H9 (cell line): ENCODE measurements around the gene ECE2. TPM values are rescaled to one million over a fixed set of nuclear protein-coding genes. Genes with fewer than 3 reads are reported as not detected.

Source experiments
- DNase-seq: peaks from one replicate; pipeline ENCODE4 v3.0.0-alpha.2; 2017
- H2AFZ ChIP-seq: one replicate; pipeline ENCODE4 v1.6.1; 2013; ENCODE audit warnings: mild to moderate bottlenecking, low read length, control low read depth, moderate library complexity
- H2AK5ac ChIP-seq: 2 replicates; pipeline ENCODE4 v1.6.1; 2013; ENCODE audit warnings: low read length, control low read depth, mixed read lengths; ENCODE audit not compliant: insufficient read length
- H2BK120ac ChIP-seq: one replicate; pipeline ENCODE4 v1.6.1; 2013; ENCODE audit warnings: low read depth, mild to moderate bottlenecking, low read length, control low read depth, inconsistent platforms; ENCODE audit not compliant: poor library complexity, severe bottlenecking
- H2BK12ac ChIP-seq: 2 replicates; pipeline ENCODE4 v1.6.1; 2013; ENCODE audit warnings: low read length, control low read depth, mixed read lengths, low read depth; ENCODE audit not compliant: insufficient read length
- H2BK15ac ChIP-seq: 2 replicates; pipeline ENCODE4 v1.6.1; 2013; ENCODE audit warnings: low read depth, low read length, control low read depth
- H2BK20ac ChIP-seq: one replicate; pipeline ENCODE4 v1.6.1; 2013; ENCODE audit warnings: low read depth, mild to moderate bottlenecking, low read length, control low read depth, inconsistent platforms; ENCODE audit not compliant: poor library complexity, severe bottlenecking
- H2BK5ac ChIP-seq: 2 replicates; pipeline ENCODE4 v1.6.1; 2013; ENCODE audit warnings: low read length, control low read depth, mixed read lengths; ENCODE audit not compliant: insufficient read length
- H3K14ac ChIP-seq: 2 replicates; pipeline ENCODE4 v1.6.1; 2013; ENCODE audit warnings: low read length, control low read depth; ENCODE audit not compliant: insufficient read depth
- H3K18ac ChIP-seq: 2 replicates; pipeline ENCODE4 v1.6.1; 2013; ENCODE audit warnings: low read depth, mild to moderate bottlenecking, mixed read lengths, low read length, control low read depth; ENCODE audit not compliant: insufficient read length
- H3K23ac ChIP-seq: 2 replicates; pipeline ENCODE4 v1.6.1; 2013; ENCODE audit warnings: low read length, control low read depth, mixed read lengths, low read depth; ENCODE audit not compliant: insufficient read length
- H3K23me2 ChIP-seq: 2 replicates; pipeline ENCODE4 v1.6.1; 2013; ENCODE audit warnings: low read depth, mild to moderate bottlenecking, mixed read lengths, low read length, control low read depth; ENCODE audit not compliant: insufficient read length, poor library complexity, severe bottlenecking
- H3K27ac ChIP-seq: 2 replicates; pipeline ENCODE4 v1.5.1; 2013; ENCODE audit warnings: low read length, control low read depth, mixed read lengths, low read depth; ENCODE audit not compliant: insufficient read length
- H3K27me3 ChIP-seq: 2 replicates; pipeline ENCODE4 v1.6.1; 2013; ENCODE audit warnings: low read length, control low read depth, inconsistent platforms; ENCODE audit not compliant: insufficient read depth
- H3K4ac ChIP-seq: 2 replicates; pipeline ENCODE4 v1.6.1; 2013; ENCODE audit warnings: low read depth, mild to moderate bottlenecking, control low read depth, inconsistent platforms, low read length, moderate library complexity
- H3K4me1 ChIP-seq: 2 replicates; pipeline ENCODE4 v1.6.1; 2013; ENCODE audit warnings: low read length, control low read depth, inconsistent platforms; ENCODE audit not compliant: insufficient read depth
- H3K4me2 ChIP-seq: 2 replicates; pipeline ENCODE4 v1.6.1; 2013; ENCODE audit warnings: low read length, control low read depth, mixed read lengths; ENCODE audit not compliant: insufficient read length, insufficient read depth
- H3K56ac ChIP-seq: 2 replicates; pipeline ENCODE4 v1.6.1; 2013; ENCODE audit warnings: low read depth, mild to moderate bottlenecking, mixed read lengths, low read length, control low read depth; ENCODE audit not compliant: insufficient read length
- H3K79me1 ChIP-seq: 2 replicates; pipeline ENCODE4 v1.6.1; 2013; ENCODE audit warnings: low read depth, mild to moderate bottlenecking, moderate library complexity, low read length, control low read depth, inconsistent platforms; ENCODE audit not compliant: insufficient read depth, poor library complexity, severe bottlenecking
- H3K79me2 ChIP-seq: 2 replicates; pipeline ENCODE4 v1.6.1; 2013; ENCODE audit warnings: low read length, control low read depth, inconsistent platforms; ENCODE audit not compliant: insufficient read depth
- H3K9ac ChIP-seq: 2 replicates; pipeline ENCODE4 v1.6.1; 2013; ENCODE audit warnings: low read length, control low read depth, mixed read lengths; ENCODE audit not compliant: insufficient read length; ENCODE audit errors: extremely low read depth
- H3K9me3 ChIP-seq: one replicate; pipeline ENCODE4 v1.6.1; 2013; ENCODE audit warnings: low read depth, low read length, inconsistent platforms; ENCODE audit not compliant: control insufficient read depth
- H3T11ph ChIP-seq: one replicate; pipeline ENCODE4 v1.6.1; 2013; ENCODE audit warnings: mild to moderate bottlenecking, low read length, control low read depth, inconsistent platforms
- H4K20me1 ChIP-seq: one replicate; pipeline ENCODE4 v1.6.1; 2013; ENCODE audit not compliant: control insufficient read depth, insufficient read length, insufficient read depth
- H4K5ac ChIP-seq: 2 replicates; pipeline ENCODE4 v1.6.1; 2013; ENCODE audit warnings: low read depth, mild to moderate bottlenecking, mixed read lengths, low read length, control low read depth; ENCODE audit not compliant: insufficient read length
- H4K8ac ChIP-seq: replicated peaks from 2 replicates; pipeline ENCODE4 v1.6.1; 2013; ENCODE audit warnings: low read length, control low read depth, mixed read lengths, low read depth; ENCODE audit not compliant: insufficient read length
- H4K91ac ChIP-seq: 2 replicates; pipeline ENCODE4 v1.6.1; 2013; ENCODE audit warnings: low read depth, mild to moderate bottlenecking, moderate library complexity, mixed read lengths, low read length, control low read depth; ENCODE audit not compliant: insufficient read length
- H3K27ac Mint-ChIP-seq, 3 experiments: 2 replicates in 2 of 3; 3 replicates in 1 of 3; pipeline ENCODE4 v1.8.0; 2020 to 2021; ENCODE audit warnings: mixed read lengths in 3 of 3, mild to moderate bottlenecking in 1 of 3, moderate library complexity in 1 of 3
- H3K27me3 Mint-ChIP-seq: 2 replicates; pipeline ENCODE4 v1.8.0; 2021; ENCODE audit warnings: low read depth, mild to moderate bottlenecking, moderate library complexity, mixed read lengths
- H3K36me3 Mint-ChIP-seq, 3 experiments: 2 replicates in 2 of 3; 3 replicates in 1 of 3; pipeline ENCODE4 v1.8.0; 2020 to 2021; ENCODE audit warnings: low read depth in 3 of 3, mixed read lengths in 3 of 3; ENCODE audit not compliant: insufficient read depth in 1 of 3
- H3K4me1 Mint-ChIP-seq, 2 experiments: 2 replicates each; pipeline ENCODE4 v1.8.0; 2020; ENCODE audit warnings: mixed read lengths in 2 of 2
- H3K4me3 Mint-ChIP-seq, 2 experiments: 2 replicates in 1 of 2; 3 replicates in 1 of 2; pipeline ENCODE4 v1.8.0; 2020 to 2021; ENCODE audit warnings: mild to moderate bottlenecking in 2 of 2, mixed read lengths in 2 of 2, moderate library complexity in 1 of 2
- H3K9me3 Mint-ChIP-seq, 2 experiments: 2 replicates in 1 of 2; 3 replicates in 1 of 2; pipeline ENCODE4 v1.8.0; 2020; ENCODE audit warnings: mild to moderate bottlenecking in 2 of 2, mixed read lengths in 2 of 2, moderate library complexity in 1 of 2
- CTCF ChIP-seq: fragments of 200-600 bp; sonication (generic); conservative IDR thresholded peaks from 3 replicates; pipeline ENCODE4 v1.8.0; 2021; ENCODE audit warnings: antibody characterized with exemption, mild to moderate bottlenecking
- WGBS: extraction: QIAGEN DNeasy Blood & Tissue Kit; methylation state at CpG from one replicate; pipeline ENCODE4 v1.1.7; 2013; ENCODE audit warnings: missing lambda C conversion rate, low lambda C conversion rate, mixed read lengths; ENCODE audit not compliant: insufficient read length; ENCODE audit errors: extremely low coverage; 5-methylcytosine and 5-hydroxymethylcytosine counted together
- total RNA-seq: library from RNA; stranded (reverse); gene quantifications from 2 replicates; pipeline ENCODE4 v1.2.1, GENCODE V29; 2021

ECE2 gene
- total RNA-seq, 1 experiment from 2014 or later: not detected

GRCh38 chr3:184337399-184337714 lies 61.5 kb downstream of the ECE2 start, which contains the start of gene FAM131A:
Gene FAM131A (plus strand): TSS chr3:184337600. CDS start chr3:184337631, 31 bp downstream.
- H3K4ac ChIP-seq: no peak within 1 kb of the TSS
- H3K9ac ChIP-seq: peak within 1 kb of the TSS; percentile 31
- DNase-seq: no peak
- H3K23me2 ChIP-seq: peaks cover 10% of the 10 kb centered on the region
- no peaks in the 10 kb centered on the region for H3K79me2 ChIP-seq
- Mint-ChIP-seq H3K4me3 (peak within 1 kb of the TSS; percentile 86 to 93), H3K27me3 (no peaks in the 10 kb centered on the region; the same call in 1 of the 2 replicates), H3K9me3 (no peaks in the 10 kb centered on the region; a peak in 1 of 5 replicates), H3K4me1 (peaks cover 34 to 37% of the 10 kb centered on the region in 2 experiments), H3K27ac (peak within 1 kb of the TSS; percentile 90 to 98 (median 96)), H3K36me3 (peaks cover 25 to 46% (median 29%) of the 10 kb centered on the region in 3 experiments)
- peak within 1 kb of the TSS; percentile 41; the same call in 1 of the 2 replicates for H3K14ac ChIP-seq
- H3K9me3 ChIP-seq: no peaks in the 10 kb centered on the region
- H4K91ac ChIP-seq: no peak within 1 kb of the TSS
- H4K8ac ChIP-seq: no peak within 1 kb of the TSS
- no peak within 1 kb of the TSS for H2BK15ac ChIP-seq
- H3K79me1 ChIP-seq: no peaks in the 10 kb centered on the region
- no peak within 1 kb of the TSS for H2BK5ac ChIP-seq
- no peak within 1 kb of the TSS for H3K18ac ChIP-seq
- peaks cover 4% of the 10 kb centered on the region for H4K20me1 ChIP-seq
- no peak within 1 kb of the TSS for H2BK20ac ChIP-seq
- no peak within 1 kb of the TSS for H3K23ac ChIP-seq
- H3K27ac ChIP-seq: no peak within 1 kb of the TSS
- no peaks in the 10 kb centered on the region for H3K27me3 ChIP-seq
- H3K56ac ChIP-seq: no peak within 1 kb of the TSS
- no peak within 1 kb of the TSS for H4K5ac ChIP-seq
- no peak within 1 kb of the TSS for H2BK120ac ChIP-seq
- H2BK12ac ChIP-seq: no peak within 1 kb of the TSS
- no peak for TF ChIP-seq CTCF
- WGBS: no CpG with 5 or more reads among the region's 6 CpGs
- peak within 1 kb of the TSS; percentile 81 for H3K4me2 ChIP-seq
- H2AFZ ChIP-seq: no peak within 1 kb of the TSS
- no peak within 1 kb of the TSS for H3T11ph ChIP-seq
- no peak within 1 kb of the TSS for H2AK5ac ChIP-seq
- no peaks in the 10 kb centered on the region for H3K4me1 ChIP-seq
